ENCODE data around the gene SPATA1. TPM values are rescaled to one million over a fixed set of nuclear protein-coding genes. Genes with fewer than 3 reads are reported as not detected.

The SPATA1 gene
- total and polyA plus RNA-seq, 2 of the 13 experiments (the other 11 are each of a cell fraction or from before 2014, with no cell fraction given): 0.70 to 1.4 TPM

DNA sequence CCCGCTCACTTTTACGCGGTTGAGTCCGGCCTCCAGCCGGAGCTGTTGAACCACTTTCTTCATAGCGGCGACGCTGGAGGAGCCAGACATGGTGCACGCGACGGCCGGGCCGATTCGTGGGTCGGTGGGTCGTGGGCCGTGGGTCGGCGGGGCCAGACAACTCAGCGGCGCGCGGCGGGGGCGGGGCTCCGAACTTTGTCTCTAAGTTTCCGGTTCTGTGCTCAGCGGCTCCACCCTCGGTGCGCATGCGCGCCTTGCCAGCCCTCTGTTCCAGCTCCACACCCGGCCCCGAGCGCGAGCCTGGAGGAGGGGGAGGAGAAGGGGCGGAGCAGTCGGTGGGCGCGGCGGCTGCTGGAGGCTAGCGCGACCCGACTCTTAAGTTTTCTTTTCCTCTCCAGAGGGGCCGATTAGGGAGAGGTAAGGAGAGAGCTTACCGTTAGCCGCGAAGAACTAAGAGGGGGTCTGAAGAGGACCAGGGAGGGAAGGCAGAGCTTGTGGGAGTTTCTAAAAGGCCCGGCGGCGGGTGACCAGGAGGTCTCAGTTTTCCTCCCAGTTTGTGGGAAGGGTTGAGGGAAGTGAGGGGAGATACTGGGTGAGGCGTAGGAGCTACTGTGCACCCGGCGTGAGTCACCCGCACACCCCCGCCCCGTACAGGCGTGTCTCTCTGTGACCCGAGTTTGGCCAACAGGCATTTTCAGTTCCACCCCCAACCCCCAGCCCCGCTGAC lies at the start of gene SPATA1, which contains the start of gene GNG5 (continued):
- TF ChIP-seq, protein P1, sequence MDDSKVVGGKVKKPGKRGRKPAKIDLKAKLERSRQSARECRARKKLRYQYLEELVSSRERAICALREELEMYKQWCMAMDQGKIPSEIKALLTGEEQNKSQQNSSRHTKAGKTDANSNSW (CRISPR knock-in tag; IDR thresholded peaks at IDR 0.05; ENCODE audit: borderline replicate concordance): 0 out of 2 replicates have a peak, but pooled peaks have one; percentile 21
- TF ChIP-seq EP300 (IDR thresholded peaks at IDR 0.05; ENCODE audit: low read depth in 2 of 2, low read length in 2 of 2) (peak in 1 of 2 experiments; percentile 15; a peak in 1 of 4 replicates), EP300 (CRISPR knock-in tag; IDR thresholded peaks at IDR 0.05; ENCODE audit: borderline replicate concordance) (no peak), ZNF782 (CRISPR knock-in tag; IDR thresholded peaks at IDR 0.05; ENCODE audit: borderline replicate concordance) (no peak), TCF7 (IDR thresholded peaks at IDR 0.05; ENCODE audit: low read depth) (peak; percentile 3; the same call in 1 of the 2 replicates), ZFX (CRISPR knock-in tag; IDR thresholded peaks at IDR 0.05; ENCODE audit: low read depth) (peak; percentile 78), ZNF354B (CRISPR knock-in tag; IDR thresholded peaks at IDR 0.05) (0 out of 2 replicates have a peak, but pooled peaks have one; percentile 47), ZBTB7B (CRISPR knock-in tag; IDR thresholded peaks at IDR 0.05) (peak; percentile 72; the same call in 1 of the 2 replicates), ZNF317 (CRISPR knock-in tag; IDR thresholded peaks at IDR 0.05) (peak; percentile 68), ZNF12 (CRISPR knock-in tag; IDR thresholded peaks at IDR 0.05) (peak; percentile 50; the same call in 1 of the 2 replicates), ZNF3 (CRISPR knock-in tag; IDR thresholded peaks at IDR 0.05) (no peak), ZNF296 (CRISPR knock-in tag; conservative IDR thresholded peaks at IDR 0.05) (no peak), HOXA3 (CRISPR knock-in tag; IDR thresholded peaks at IDR 0.05) (0 out of 2 replicates have a peak, but pooled peaks have one; percentile 32), FOXC1 (CRISPR knock-in tag; IDR thresholded peaks at IDR 0.05; ENCODE audit: borderline replicate concordance) (peak; percentile 62; the same call in 1 of the 2 replicates), SP1 (IDR thresholded peaks at IDR 0.05) (no peak), SP1 (CRISPR knock-in tag; IDR thresholded peaks at IDR 0.05) (peak; percentile 69)
- TF ChIP-seq, protein P2, sequence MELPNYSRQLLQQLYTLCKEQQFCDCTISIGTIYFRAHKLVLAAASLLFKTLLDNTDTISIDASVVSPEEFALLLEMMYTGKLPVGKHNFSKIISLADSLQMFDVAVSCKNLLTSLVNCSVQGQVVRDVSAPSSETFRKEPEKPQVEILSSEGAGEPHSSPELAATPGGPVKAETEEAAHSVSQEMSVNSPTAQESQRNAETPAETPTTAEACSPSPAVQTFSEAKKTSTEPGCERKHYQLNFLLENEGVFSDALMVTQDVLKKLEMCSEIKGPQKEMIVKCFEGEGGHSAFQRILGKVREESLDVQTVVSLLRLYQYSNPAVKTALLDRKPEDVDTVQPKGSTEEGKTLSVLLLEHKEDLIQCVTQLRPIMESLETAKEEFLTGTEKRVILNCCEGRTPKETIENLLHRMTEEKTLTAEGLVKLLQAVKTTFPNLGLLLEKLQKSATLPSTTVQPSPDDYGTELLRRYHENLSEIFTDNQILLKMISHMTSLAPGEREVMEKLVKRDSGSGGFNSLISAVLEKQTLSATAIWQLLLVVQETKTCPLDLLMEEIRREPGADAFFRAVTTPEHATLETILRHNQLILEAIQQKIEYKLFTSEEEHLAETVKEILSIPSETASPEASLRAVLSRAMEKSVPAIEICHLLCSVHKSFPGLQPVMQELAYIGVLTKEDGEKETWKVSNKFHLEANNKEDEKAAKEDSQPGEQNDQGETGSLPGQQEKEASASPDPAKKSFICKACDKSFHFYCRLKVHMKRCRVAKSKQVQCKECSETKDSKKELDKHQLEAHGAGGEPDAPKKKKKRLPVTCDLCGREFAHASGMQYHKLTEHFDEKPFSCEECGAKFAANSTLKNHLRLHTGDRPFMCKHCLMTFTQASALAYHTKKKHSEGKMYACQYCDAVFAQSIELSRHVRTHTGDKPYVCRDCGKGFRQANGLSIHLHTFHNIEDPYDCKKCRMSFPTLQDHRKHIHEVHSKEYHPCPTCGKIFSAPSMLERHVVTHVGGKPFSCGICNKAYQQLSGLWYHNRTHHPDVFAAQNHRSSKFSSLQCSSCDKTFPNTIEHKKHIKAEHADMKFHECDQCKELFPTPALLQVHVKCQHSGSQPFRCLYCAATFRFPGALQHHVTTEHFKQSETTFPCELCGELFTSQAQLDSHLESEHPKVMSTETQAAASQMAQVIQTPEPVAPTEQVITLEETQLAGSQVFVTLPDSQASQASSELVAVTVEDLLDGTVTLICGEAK (IDR thresholded peaks at IDR 0.05): no peak
- TF ChIP-seq, protein P2 (CRISPR knock-in tag; IDR thresholded peaks at IDR 0.05): peak; percentile 33; the same call in 1 of the 2 replicates
- TF ChIP-seq, protein P3, sequence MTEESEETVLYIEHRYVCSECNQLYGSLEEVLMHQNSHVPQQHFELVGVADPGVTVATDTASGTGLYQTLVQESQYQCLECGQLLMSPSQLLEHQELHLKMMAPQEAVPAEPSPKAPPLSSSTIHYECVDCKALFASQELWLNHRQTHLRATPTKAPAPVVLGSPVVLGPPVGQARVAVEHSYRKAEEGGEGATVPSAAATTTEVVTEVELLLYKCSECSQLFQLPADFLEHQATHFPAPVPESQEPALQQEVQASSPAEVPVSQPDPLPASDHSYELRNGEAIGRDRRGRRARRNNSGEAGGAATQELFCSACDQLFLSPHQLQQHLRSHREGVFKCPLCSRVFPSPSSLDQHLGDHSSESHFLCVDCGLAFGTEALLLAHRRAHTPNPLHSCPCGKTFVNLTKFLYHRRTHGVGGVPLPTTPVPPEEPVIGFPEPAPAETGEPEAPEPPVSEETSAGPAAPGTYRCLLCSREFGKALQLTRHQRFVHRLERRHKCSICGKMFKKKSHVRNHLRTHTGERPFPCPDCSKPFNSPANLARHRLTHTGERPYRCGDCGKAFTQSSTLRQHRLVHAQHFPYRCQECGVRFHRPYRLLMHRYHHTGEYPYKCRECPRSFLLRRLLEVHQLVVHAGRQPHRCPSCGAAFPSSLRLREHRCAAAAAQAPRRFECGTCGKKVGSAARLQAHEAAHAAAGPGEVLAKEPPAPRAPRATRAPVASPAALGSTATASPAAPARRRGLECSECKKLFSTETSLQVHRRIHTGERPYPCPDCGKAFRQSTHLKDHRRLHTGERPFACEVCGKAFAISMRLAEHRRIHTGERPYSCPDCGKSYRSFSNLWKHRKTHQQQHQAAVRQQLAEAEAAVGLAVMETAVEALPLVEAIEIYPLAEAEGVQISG (CRISPR knock-in tag; IDR thresholded peaks at IDR 0.05): no peak; the same call in none of the 2 replicates
